PC-9 (cell line): ENCODE results near the gene INTS13.

Experiments
- CTCF ChIP-seq: fragments of 200-600 bp; sonication (generic); conservative IDR thresholded peaks from 2 replicates; pipeline ENCODE4 v1.6.1; 2017; ENCODE audit warnings: mixed run types, antibody characterized with exemption, mild to moderate bottlenecking, moderate library complexity
- EZH2 ChIP-seq: fragments of 200-600 bp; sonication (generic); IDR thresholded peaks from 2 replicates; pipeline ENCODE4 v1.8.0; 2017; ENCODE audit warnings: antibody characterized with exemption, low read depth

- TF ChIP-seq EZH2 (no peak), CTCF (no peak)
These were observed 10.5 kb upstream of the INTS13 start for GRCh38 chr12:26948309-26948708.
